Skeletal muscle tissue (tissue), 4 donors: Measurements from ENCODE around the gene FN1. TPM values are rescaled to one million over a fixed set of nuclear protein-coding genes. Genes with fewer than 3 reads are reported as not detected.

Experiments used
- H3K27ac ChIP-seq: one replicate; pipeline ENCODE4 v1.7.0; 2013; ENCODE audit warnings: mild to moderate bottlenecking, low read depth, low read length, inconsistent platforms
- H3K27me3 ChIP-seq, 3 donors: one replicate each; pipeline ENCODE4 v1.7.0; 2013; ENCODE audit warnings: low read length in 3 of 3; ENCODE audit not compliant: control insufficient read depth in 3 of 3, insufficient read depth in 3 of 3
- H3K36me3 ChIP-seq, 3 donors: one replicate each; pipeline ENCODE4 v1.7.0; 2013; ENCODE audit warnings: low read length in 3 of 3; ENCODE audit not compliant: control insufficient read depth in 3 of 3, insufficient read depth in 3 of 3
- H3K4me1 ChIP-seq, 3 donors: one replicate each; pipeline ENCODE4 v1.7.0; 2013; ENCODE audit warnings: low read length in 3 of 3, mild to moderate bottlenecking in 3 of 3; ENCODE audit not compliant: control insufficient read depth in 3 of 3, insufficient read depth in 3 of 3
- H3K4me3 ChIP-seq, 3 donors: one replicate each; pipeline ENCODE4 v1.7.0; 2013; ENCODE audit warnings: low read length in 3 of 3
- H3K9ac ChIP-seq, 3 donors: one replicate each; pipeline ENCODE4 v1.7.0; 2013; ENCODE audit warnings: low read length in 3 of 3, mild to moderate bottlenecking in 3 of 3, moderate library complexity in 2 of 3, low read depth in 1 of 3
- H3K9me3 ChIP-seq, 3 donors: one replicate each; pipeline ENCODE4 v1.7.0; 2013; ENCODE audit warnings: low read length in 3 of 3; ENCODE audit not compliant: control insufficient read depth in 3 of 3
- total RNA-seq: library from RNA; depleted of rRNA; stranded (reverse); fragments of >200 nt; gene quantifications from one replicate; pipeline ENCODE4 v1.2.3, GENCODE V29; 2014
- donor health status: Osteomylitis.

The FN1 gene
- total RNA-seq, 1 donor from 2014 or later = 301 TPM

GRCh38 chr2:215356334-215356947 is 79.4 kb downstream of the FN1 start:
- no peaks in the 10 kb centered on the region for H3K27me3 ChIP-seq
- peaks cover 0 to 3% (median 0%) of the 10 kb centered on the region in 3 donors for H3K4me1 ChIP-seq
- no peaks in the 10 kb centered on the region for H3K9me3 ChIP-seq
- H3K27ac ChIP-seq = no peak overlapping the region
- peaks cover 0 to 6% (median 2%) of the 10 kb centered on the region in 3 donors for H3K36me3 ChIP-seq
- no peak overlapping the region for H3K4me3 ChIP-seq
- no peak overlapping the region for H3K9ac ChIP-seq

DNA sequence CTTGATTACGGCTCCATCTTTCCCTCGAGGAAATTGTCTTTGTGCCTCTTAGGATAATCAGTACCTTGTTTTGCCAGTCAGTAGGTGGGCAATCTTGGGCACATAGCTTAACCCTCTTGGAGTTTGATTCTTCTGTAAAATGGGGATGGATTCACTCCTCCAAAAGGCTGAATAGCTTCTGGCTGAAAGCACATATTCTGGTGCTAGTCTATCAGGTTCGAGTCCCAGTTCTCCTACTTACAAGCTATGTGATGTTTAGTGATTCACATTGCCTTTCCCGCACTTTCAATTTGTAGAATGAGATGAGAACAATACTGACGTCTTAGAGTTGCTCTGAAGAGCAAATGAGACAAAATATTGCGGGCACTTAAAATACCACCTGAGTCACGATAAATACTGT is 80.1 kb downstream of the FN1 start:
- no peaks in the 10 kb centered on the region for H3K9me3 ChIP-seq
- no peak overlapping the region for H3K27ac ChIP-seq
- H3K9ac ChIP-seq = no peak overlapping the region
- peaks cover 0 to 6% (median 2%) of the 10 kb centered on the region in 3 donors for H3K36me3 ChIP-seq
- H3K4me3 ChIP-seq = no peak overlapping the region
- H3K4me1 ChIP-seq = peaks cover 0 to 3% (median 0%) of the 10 kb centered on the region in 3 donors
- H3K27me3 ChIP-seq = no peaks in the 10 kb centered on the region

DNA sequence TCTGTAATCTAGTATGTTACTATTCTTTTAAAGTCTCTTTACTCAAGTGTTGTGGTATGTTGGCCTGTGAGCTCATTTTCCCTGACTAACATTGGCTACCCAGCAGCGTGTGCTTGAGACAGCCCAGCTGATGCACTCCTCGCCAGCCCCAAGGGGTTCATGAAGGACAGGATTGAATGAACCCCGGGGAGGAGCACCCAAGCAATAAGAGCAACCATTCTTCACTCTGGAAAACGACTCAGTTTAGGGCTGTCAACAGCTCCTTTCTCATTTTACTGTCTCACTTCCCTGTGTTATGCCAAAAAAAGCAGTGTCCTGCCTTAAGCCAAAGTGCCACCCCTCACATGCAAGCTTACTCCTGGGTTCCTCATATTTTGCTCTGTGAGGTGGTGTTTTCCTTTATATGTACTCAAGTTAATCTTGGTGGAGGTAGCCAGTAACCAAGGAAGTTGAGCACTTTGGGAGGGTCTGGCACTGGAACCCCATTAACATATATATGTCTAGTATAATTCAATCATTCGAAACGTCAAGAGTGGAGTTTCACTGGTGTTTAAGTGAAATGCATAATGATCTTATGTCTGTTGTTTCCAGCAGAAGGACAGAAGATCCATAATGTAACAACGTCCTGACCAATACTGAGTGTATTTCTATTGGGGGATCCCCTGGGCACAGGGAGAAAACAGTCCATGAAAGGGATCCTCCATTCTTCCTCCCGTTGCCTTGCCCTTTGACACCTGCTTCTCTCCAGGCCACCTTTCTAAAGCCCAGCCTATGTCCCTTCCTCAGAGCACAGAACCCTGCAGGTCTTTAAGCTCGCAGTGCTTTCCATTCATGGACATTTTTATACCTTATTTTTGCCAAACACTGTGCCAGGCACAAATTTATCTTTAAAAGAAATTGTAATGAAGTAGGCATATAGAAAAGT is 80.8 kb downstream of the FN1 start:
- H3K4me3 ChIP-seq = no peak overlapping the region
- peaks cover 0 to 3% (median 0%) of the 10 kb centered on the region in 3 donors for H3K4me1 ChIP-seq
- H3K9me3 ChIP-seq = no peaks in the 10 kb centered on the region
- H3K9ac ChIP-seq = no peak overlapping the region
- peaks cover 0 to 6% (median 2%) of the 10 kb centered on the region in 3 donors for H3K36me3 ChIP-seq
- no peak overlapping the region for H3K27ac ChIP-seq
- no peaks in the 10 kb centered on the region for H3K27me3 ChIP-seq

DNA sequence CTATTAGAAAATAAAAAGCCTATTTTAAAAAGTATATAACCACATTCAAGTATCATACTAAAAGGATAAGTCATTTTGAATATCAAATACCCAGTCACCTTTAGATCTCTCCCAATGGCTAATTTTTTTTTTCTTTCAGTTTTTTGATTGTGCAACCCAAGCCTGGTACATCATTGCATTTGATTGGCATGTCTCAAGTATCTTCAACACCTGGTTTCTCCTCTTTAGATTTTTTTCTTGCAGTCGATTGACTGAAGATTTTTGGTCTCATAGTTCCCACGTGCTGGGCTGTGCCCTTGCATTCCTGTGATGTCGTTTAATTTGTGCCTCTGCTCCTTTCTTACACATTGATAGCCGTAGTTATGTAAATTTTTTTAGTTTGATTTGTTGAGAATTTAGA is 83.3 kb downstream of the FN1 start:
- Histone ChIP-seq H3K27ac (no peak overlapping the region), H3K9me3 (no peaks in the 10 kb centered on the region), H3K4me3 (no peak overlapping the region), H3K36me3 (peaks cover 15 to 18% (median 17%) of the 10 kb centered on the region in 3 donors), H3K9ac (no peak overlapping the region), H3K4me1 (peaks cover 0 to 3% (median 0%) of the 10 kb centered on the region in 3 donors), H3K27me3 (no peaks in the 10 kb centered on the region)

DNA sequence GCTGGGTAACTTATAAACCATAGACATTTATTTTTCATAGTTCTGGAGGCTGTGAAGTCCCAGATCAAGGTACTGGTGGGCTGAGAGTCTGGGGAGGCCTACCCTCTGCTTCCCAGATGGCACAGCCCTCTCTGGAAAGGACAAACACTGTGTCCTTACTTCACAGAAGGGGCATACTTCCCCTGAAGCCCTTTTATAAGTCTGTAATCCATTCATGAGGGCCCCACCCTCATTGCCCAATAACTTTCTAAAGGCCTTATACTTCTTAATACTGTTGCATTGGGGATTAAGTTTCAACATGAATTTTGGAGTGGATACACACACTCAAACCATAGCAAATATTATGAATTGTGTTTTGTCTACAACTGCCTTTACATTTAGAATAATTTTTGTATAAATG is 88.0 kb downstream of the FN1 start:
- Histone ChIP-seq H3K9ac (no peak overlapping the region), H3K4me3 (no peak overlapping the region), H3K4me1 (no peaks in the 10 kb centered on the region), H3K27ac (no peak overlapping the region), H3K9me3 (no peaks in the 10 kb centered on the region), H3K27me3 (no peaks in the 10 kb centered on the region), H3K36me3 (peaks cover 32 to 42% (median 40%) of the 10 kb centered on the region in 3 donors)

- no peaks in the 10 kb centered on the region for H3K9me3 ChIP-seq
- no peak overlapping the region for H3K27ac ChIP-seq
- H3K36me3 ChIP-seq = peaks cover 7 to 41% (median 31%) of the 10 kb centered on the region in 3 donors
- H3K4me1 ChIP-seq = no peaks in the 10 kb centered on the region
- no peaks in the 10 kb centered on the region for H3K27me3 ChIP-seq
- H3K9ac ChIP-seq = no peak overlapping the region
- H3K4me3 ChIP-seq = no peak overlapping the region
Observed at GRCh38 chr2:215338883-215339679, 96.8 kb downstream of the FN1 start.

GRCh38 chr2:215332872-215333595 is 102.8 kb downstream of the FN1 start:
- no peak overlapping the region for H3K9ac ChIP-seq
- H3K27me3 ChIP-seq = no peaks in the 10 kb centered on the region
- peaks cover 4 to 26% (median 24%) of the 10 kb centered on the region in 3 donors for H3K36me3 ChIP-seq
- no peak overlapping the region for H3K27ac ChIP-seq
- no peaks in the 10 kb centered on the region for H3K9me3 ChIP-seq
- no peak overlapping the region for H3K4me3 ChIP-seq
- peaks cover 0 to 2% (median 0%) of the 10 kb centered on the region in 3 donors for H3K4me1 ChIP-seq

- Histone ChIP-seq H3K9ac (no peak overlapping the region), H3K27me3 (no peaks in the 10 kb centered on the region), H3K36me3 (peaks cover 20 to 34% (median 25%) of the 10 kb centered on the region in 3 donors), H3K9me3 (no peaks in the 10 kb centered on the region), H3K4me3 (no peak overlapping the region), H3K27ac (no peak overlapping the region), H3K4me1 (peaks cover 0 to 2% (median 0%) of the 10 kb centered on the region in 3 donors)
Observed at GRCh38 chr2:215328066-215328465, 107.8 kb downstream of the FN1 start.

DNA sequence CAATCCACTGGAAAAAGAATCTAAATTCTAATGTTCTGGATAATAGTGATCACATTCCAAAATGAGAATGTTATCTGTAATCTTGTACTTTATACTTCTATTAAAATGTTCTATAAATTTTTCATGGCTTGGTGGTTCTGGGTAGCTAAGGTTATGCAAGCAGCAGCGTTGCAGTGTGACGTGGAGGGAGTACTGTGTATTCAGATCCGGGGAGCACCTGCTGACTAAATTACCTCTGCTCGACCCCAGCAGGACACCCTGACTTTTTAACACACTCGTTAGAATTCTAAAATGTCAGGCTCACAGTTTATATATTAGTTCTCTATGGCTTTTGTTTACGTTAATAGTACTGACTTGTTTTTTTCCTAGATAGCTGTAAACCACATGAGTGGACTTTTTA is 111.1 kb downstream of the FN1 start:
- Histone ChIP-seq H3K9me3 (no peaks in the 10 kb centered on the region), H3K4me1 (peaks cover 0 to 2% (median 0%) of the 10 kb centered on the region in 3 donors), H3K9ac (no peak overlapping the region), H3K27ac (no peak overlapping the region), H3K27me3 (no peaks in the 10 kb centered on the region), H3K36me3 (peaks cover 27 to 35% (median 35%) of the 10 kb centered on the region in 3 donors), H3K4me3 (no peak overlapping the region)
